ENCODE data around the gene GPR153. TPM values are rescaled to one million over a fixed set of nuclear protein-coding genes. Genes with fewer than 3 reads are reported as not detected.

Gene GPR153
- total and polyA plus RNA-seq, 2 of the 13 experiments (the other 11 are each of a cell fraction or from before 2014, with no cell fraction given): 0.22 to 0.31 TPM

GRCh38 chr1:6259491-6260362 is 1.2 kb downstream of the GPR153 start (continued):
- TF ChIP-seq ZFP82 (CRISPR knock-in tag; IDR thresholded peaks at IDR 0.05; ENCODE audit: borderline replicate concordance): no peak
- TF ChIP-seq HNRNPUL1 (IDR thresholded peaks at IDR 0.05; ENCODE audit: low read depth, low read length): no peak
- TF ChIP-seq FOXO4 (CRISPR knock-in tag; conservative IDR thresholded peaks at IDR 0.05): no peak
- TF ChIP-seq ZNF460 (CRISPR knock-in tag; IDR thresholded peaks at IDR 0.05; ENCODE audit: borderline replicate concordance): no peak
- TF ChIP-seq NPAS2 (CRISPR knock-in tag; IDR thresholded peaks at IDR 0.05; ENCODE audit: borderline replicate concordance): no peak
- TF ChIP-seq NR2F6 (IDR thresholded peaks at IDR 0.05): no peak
- no peak for TF ChIP-seq NR2F6 (CRISPR knock-in tag; IDR thresholded peaks at IDR 0.05)
- no peak for TF ChIP-seq ARNTL (CRISPR knock-in tag; IDR thresholded peaks at IDR 0.05)
- no peak for TF ChIP-seq ZNF136 (CRISPR knock-in tag; IDR thresholded peaks at IDR 0.05; ENCODE audit: low read depth)
- TF ChIP-seq KLF15 (CRISPR knock-in tag; IDR thresholded peaks at IDR 0.05; ENCODE audit: borderline replicate concordance): no peak
- 0 out of 2 replicates have a peak, but pooled peaks have one; percentile 10 for TF ChIP-seq ARID5B (CRISPR knock-in tag; IDR thresholded peaks at IDR 0.05)
- TF ChIP-seq ZFP37 (CRISPR knock-in tag; IDR thresholded peaks at IDR 0.05; ENCODE audit: borderline replicate concordance): no peak
- no peak for TF ChIP-seq ZNF44 (CRISPR knock-in tag; IDR thresholded peaks at IDR 0.05)
- TF ChIP-seq PHF21A (CRISPR knock-in tag; IDR thresholded peaks at IDR 0.05): peak; percentile 80
- peak; percentile 45; the same call in 1 of the 2 replicates for TF ChIP-seq ATF2 (CRISPR knock-in tag; IDR thresholded peaks at IDR 0.05)
- no peak for TF ChIP-seq ISX (CRISPR knock-in tag; conservative IDR thresholded peaks at IDR 0.05)
- TF ChIP-seq ZNF605 (CRISPR knock-in tag; IDR thresholded peaks at IDR 0.05): no peak
- peak; percentile 62; the same call in 1 of the 2 replicates for TF ChIP-seq SP5 (CRISPR knock-in tag; IDR thresholded peaks at IDR 0.05; ENCODE audit: borderline replicate concordance, low read depth)

Measured in HepG2 (cell line).